Keratinocyte (primary cell): Measurements from ENCODE around the gene ARID5B. TPM values are rescaled to one million over a fixed set of nuclear protein-coding genes. Genes with fewer than 3 reads are reported as not detected.

Source experiments
- DNase-seq: peaks from one replicate; pipeline ENCODE4 v3.0.0-alpha.2; 2011; ENCODE audit warnings: low read depth, missing footprints, low spot score
- FAIRE-seq: peaks from 2 replicates; lab custom pipeline; 2011; peaks lifted over from hg19 to GRCh38; lab: Jason Lieb, UNC
- H2AFZ ChIP-seq: 2 replicates; pipeline ENCODE4 v1.6.0; 2012; ENCODE audit warnings: low read length, control low read depth, inconsistent platforms; ENCODE audit not compliant: control insufficient read depth
- H3K27ac ChIP-seq: 2 replicates; pipeline ENCODE4 v1.5.1; 2011; ENCODE audit warnings: low read length; ENCODE audit not compliant: control insufficient read depth, insufficient read depth
- H3K27me3 ChIP-seq: 3 replicates; pipeline ENCODE4 v1.6.0; 2011; ENCODE audit warnings: low read length; ENCODE audit not compliant: control insufficient read depth, insufficient read depth; ENCODE audit errors: extremely low read depth
- H3K36me3 ChIP-seq, 2 experiments: 2 replicates in 1 of 2; 3 replicates in 1 of 2; pipeline ENCODE4 v1.5.1; 2011; ENCODE audit warnings: low read length in 2 of 2, mild to moderate bottlenecking in 1 of 2; ENCODE audit not compliant: control insufficient read depth in 2 of 2, insufficient read depth in 2 of 2; ENCODE audit errors: extremely low read depth in 1 of 2
- H3K4me1 ChIP-seq: 3 replicates; pipeline ENCODE4 v1.5.1; 2011; ENCODE audit warnings: low read length; ENCODE audit not compliant: control insufficient read depth, insufficient read depth; ENCODE audit errors: extremely low read depth
- H3K4me2 ChIP-seq: 3 replicates; pipeline ENCODE4 v1.6.0; 2011; ENCODE audit warnings: low read depth, low read length; ENCODE audit not compliant: control insufficient read depth, insufficient read depth; ENCODE audit errors: extremely low read depth
- H3K4me3 ChIP-seq, 3 experiments: fragments of 200-600 bp in 1 of 3; sonication (generic) in 1 of 3; 2 replicates in 2 of 3; 3 replicates in 1 of 3; pipeline ENCODE4 v1.5.1; 2011 to 2016; ENCODE audit warnings: low read length in 3 of 3, mild to moderate bottlenecking in 3 of 3, control low read depth in 2 of 3, inconsistent platforms in 1 of 3, low read depth in 1 of 3, mixed read lengths in 1 of 3, mixed run types in 1 of 3, moderate library complexity in 1 of 3; ENCODE audit not compliant: control insufficient read depth in 2 of 3, insufficient read depth in 2 of 3; ENCODE audit errors: extremely low read depth in 1 of 3
- H3K79me2 ChIP-seq: 2 replicates; pipeline ENCODE4 v1.6.0; 2012; ENCODE audit warnings: low read length; ENCODE audit not compliant: control insufficient read depth, insufficient read depth
- H3K9ac ChIP-seq: 3 replicates; pipeline ENCODE4 v1.6.0; 2011; ENCODE audit warnings: low read length; ENCODE audit not compliant: control insufficient read depth, insufficient read depth; ENCODE audit errors: extremely low read depth
- H3K9me1 ChIP-seq: 3 replicates; pipeline ENCODE4 v1.6.0; 2011; ENCODE audit warnings: low read length; ENCODE audit not compliant: control insufficient read depth, insufficient read depth; ENCODE audit errors: extremely low read depth
- H3K9me3 ChIP-seq: 2 replicates; pipeline ENCODE4 v1.5.1; 2012; ENCODE audit warnings: low read depth, low read length; ENCODE audit not compliant: control insufficient read depth
- H4K20me1 ChIP-seq: 3 replicates; pipeline ENCODE4 v1.6.0; 2011; ENCODE audit warnings: low read length; ENCODE audit not compliant: control insufficient read depth, insufficient read depth; ENCODE audit errors: extremely low read depth
- CTCF ChIP-seq, 3 experiments: IDR thresholded peaks in 1 of 3; conservative IDR thresholded peaks in 1 of 3; optimal IDR thresholded peaks in 1 of 3; 2 replicates in 2 of 3; 3 replicates in 1 of 3; pipeline versions ENCODE3 to v1.5.1; 2011; ENCODE audit warnings: low read length in 3 of 3, mild to moderate bottlenecking in 3 of 3, moderate library complexity in 2 of 3, control low read depth in 1 of 3, inconsistent platforms in 1 of 3; ENCODE audit not compliant: insufficient read depth in 2 of 3; ENCODE audit errors: extremely low read depth in 1 of 3
- EZH2 ChIP-seq: IDR thresholded peaks from one replicate; pipeline ENCODE4 v1.6.1; 2012; ENCODE audit warnings: inconsistent platforms, mild to moderate bottlenecking, low read length, moderate library complexity
- dilution Hi-C: fragments of 300-500 bp; cut with MboI; formaldehyde crosslinking; loops from one replicate; pipeline ENCODE4 v1.7.0; 2020; ENCODE audit warnings: low sequenced_read_pairs; ENCODE audit not compliant: extremely low pct_ligation_motif_present
- polyA plus RNA-seq, 5 experiments: library from polyadenylated mRNA; depleted of rRNA in 3 of 5; stranded (reverse) in 3 of 5; stranded (forward) in 1 of 5; unstranded in 1 of 5; fragments of >200 nt; gene quantifications; 1 replicate in 1 of 5; 2 replicates in 3 of 5; 3 replicates in 1 of 5; pipeline versions ENCODE4 v1.2.1 to v1.2.3, GENCODE V29; 2011 to 2012; ENCODE audit warnings: missing spikeins in 2 of 5, low read depth in 1 of 5, low replicate concordance in 1 of 5

Gene ARID5B
- polyA plus RNA-seq, 1 donor (not counting 4 experiments of a cell fraction or from before 2014, with no cell fraction given), result 7.0 TPM

DNA sequence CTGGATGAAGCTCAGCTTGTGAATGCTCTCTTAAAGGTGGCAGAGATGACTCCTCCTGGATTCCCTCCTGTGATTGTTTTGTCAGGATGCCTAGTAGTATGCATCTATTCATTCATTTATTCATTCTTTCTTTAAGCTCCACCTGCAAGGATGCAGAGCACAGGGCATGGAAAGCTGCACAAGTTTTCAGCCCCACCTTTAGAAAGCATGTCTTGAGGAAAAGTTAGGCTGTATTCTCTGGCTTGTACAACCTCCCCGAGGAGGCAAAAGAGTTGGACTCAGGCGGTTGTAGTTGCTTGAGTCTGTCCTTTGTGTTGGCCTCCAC lies 22.4 kb downstream of the ARID5B start:
- H3K4me2 ChIP-seq, result no peak overlapping the region
- H3K36me3 ChIP-seq, result peaks cover 4 to 6% of the 10 kb centered on the region in 2 experiments
- no peaks in the 10 kb centered on the region for H3K4me1 ChIP-seq
- H3K9ac ChIP-seq, result no peak overlapping the region
- H3K27me3 ChIP-seq, result no peaks in the 10 kb centered on the region
- H3K79me2 ChIP-seq, result peaks cover 21% of the 10 kb centered on the region
- no peaks in the 10 kb centered on the region for H4K20me1 ChIP-seq
- H3K9me3 ChIP-seq, result no peaks in the 10 kb centered on the region
- DNase-seq (no peak), FAIRE-seq (no peak)
- TF ChIP-seq EZH2 (no peak), CTCF (optimal IDR thresholded peaks at IDR 0.05 in 1 of 3, IDR thresholded peaks at IDR 0.05 in 1 of 3, conservative IDR thresholded peaks at IDR 0.05 in 1 of 3; ENCODE audit: extremely low read depth in 1 of 3, insufficient read depth in 2 of 3, low read length in 3 of 3) (no peak)
- dilution Hi-C loops, result no loop called here
- H3K4me3 ChIP-seq, result no peak overlapping the region
- H3K27ac ChIP-seq, result no peak overlapping the region
- H3K9me1 ChIP-seq, result no peaks in the 10 kb centered on the region
- H2AFZ ChIP-seq, result no peak overlapping the region

DNA sequence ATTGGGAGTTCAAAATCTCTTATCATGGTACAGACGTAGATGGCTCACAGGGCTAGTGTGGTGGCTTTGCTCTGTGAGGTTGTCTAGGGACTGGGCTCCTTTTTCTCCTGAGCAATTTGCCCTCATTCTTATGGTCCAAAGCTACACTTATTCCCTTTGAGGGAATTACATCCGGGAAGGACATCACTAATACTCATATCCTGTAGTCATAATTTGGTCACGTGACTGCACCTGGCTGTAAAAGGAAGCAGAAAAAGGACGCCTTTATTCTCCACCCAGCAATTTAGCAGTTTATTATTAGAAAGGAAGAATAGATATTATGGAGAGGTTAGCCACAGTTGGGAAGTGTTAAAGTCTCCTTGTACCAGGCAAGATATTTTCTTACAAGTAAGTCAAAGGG lies 28.1 kb downstream of the ARID5B start:
- FAIRE-seq (no peak), DNase-seq (no peak)
- H3K9me3 ChIP-seq, result no peaks in the 10 kb centered on the region
- no peak overlapping the region for H3K4me3 ChIP-seq
- no peak overlapping the region for H3K9ac ChIP-seq
- no peaks in the 10 kb centered on the region for H4K20me1 ChIP-seq
- TF ChIP-seq EZH2 (no peak), CTCF (optimal IDR thresholded peaks at IDR 0.05 in 1 of 3, IDR thresholded peaks at IDR 0.05 in 1 of 3, conservative IDR thresholded peaks at IDR 0.05 in 1 of 3; ENCODE audit: extremely low read depth in 1 of 3, insufficient read depth in 2 of 3, low read length in 3 of 3) (no peak)
- H3K36me3 ChIP-seq, result peaks cover 0 to 3% of the 10 kb centered on the region in 2 experiments
- no peak overlapping the region for H3K27ac ChIP-seq
- dilution Hi-C loops, result no loop called here
- H3K9me1 ChIP-seq, result no peaks in the 10 kb centered on the region
- H3K4me2 ChIP-seq, result no peak overlapping the region
- H3K4me1 ChIP-seq, result peaks cover 8% of the 10 kb centered on the region
- H3K27me3 ChIP-seq, result no peaks in the 10 kb centered on the region
- no peak overlapping the region for H2AFZ ChIP-seq
- H3K79me2 ChIP-seq, result peaks cover 23% of the 10 kb centered on the region
